ENCODE results near the gene PRICKLE3. TPM values are rescaled to one million over a fixed set of nuclear protein-coding genes. Genes with fewer than 3 reads are reported as not detected.
"Not testable (repeated sequence)": the region's sequence is repeated elsewhere in the genome, so short reads cannot be mapped to it uniquely, and the experiment has no call there.

Gene PRICKLE3
- total RNA-seq, 1 donor from 2014 or later = 16.4 TPM

DNA sequence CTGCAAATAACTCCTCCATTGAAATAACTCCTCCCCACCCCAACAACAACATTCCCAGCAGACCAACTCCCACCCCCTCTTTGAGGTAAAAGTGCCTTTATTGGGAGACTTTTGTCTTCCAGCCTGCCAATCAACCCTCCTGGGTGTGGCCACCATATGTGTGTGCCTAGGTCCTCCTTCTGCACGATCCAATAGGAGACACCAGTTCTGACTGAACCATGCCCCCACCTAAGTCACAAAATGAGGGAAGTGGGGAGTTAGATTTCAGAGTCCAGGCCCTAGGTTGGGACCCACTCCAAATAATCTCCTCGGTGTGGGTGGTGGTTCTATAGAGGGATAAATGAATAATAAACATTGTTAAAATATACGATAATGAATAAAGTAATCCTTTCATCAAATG lies 11.4 kb downstream of the PRICKLE3 start:
- intact Hi-C loops (cut with DNase I) = no loop called here
- TF ChIP-seq, protein P1, sequence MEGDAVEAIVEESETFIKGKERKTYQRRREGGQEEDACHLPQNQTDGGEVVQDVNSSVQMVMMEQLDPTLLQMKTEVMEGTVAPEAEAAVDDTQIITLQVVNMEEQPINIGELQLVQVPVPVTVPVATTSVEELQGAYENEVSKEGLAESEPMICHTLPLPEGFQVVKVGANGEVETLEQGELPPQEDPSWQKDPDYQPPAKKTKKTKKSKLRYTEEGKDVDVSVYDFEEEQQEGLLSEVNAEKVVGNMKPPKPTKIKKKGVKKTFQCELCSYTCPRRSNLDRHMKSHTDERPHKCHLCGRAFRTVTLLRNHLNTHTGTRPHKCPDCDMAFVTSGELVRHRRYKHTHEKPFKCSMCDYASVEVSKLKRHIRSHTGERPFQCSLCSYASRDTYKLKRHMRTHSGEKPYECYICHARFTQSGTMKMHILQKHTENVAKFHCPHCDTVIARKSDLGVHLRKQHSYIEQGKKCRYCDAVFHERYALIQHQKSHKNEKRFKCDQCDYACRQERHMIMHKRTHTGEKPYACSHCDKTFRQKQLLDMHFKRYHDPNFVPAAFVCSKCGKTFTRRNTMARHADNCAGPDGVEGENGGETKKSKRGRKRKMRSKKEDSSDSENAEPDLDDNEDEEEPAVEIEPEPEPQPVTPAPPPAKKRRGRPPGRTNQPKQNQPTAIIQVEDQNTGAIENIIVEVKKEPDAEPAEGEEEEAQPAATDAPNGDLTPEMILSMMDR (IDR thresholded peaks at IDR 0.05) = no peak
- H3K27ac ChIP-seq = no peak overlapping the region
- no peak for ATAC-seq
- H3K4me1 ChIP-seq = no peaks in the 10 kb centered on the region
- H3K9me3 ChIP-seq = no peaks in the 10 kb centered on the region
- no peaks in the 10 kb centered on the region for H3K36me3 ChIP-seq
- H3K27me3 ChIP-seq = no peaks in the 10 kb centered on the region
- no peak overlapping the region for H3K4me3 ChIP-seq
- DNase-seq = no peak

DNA sequence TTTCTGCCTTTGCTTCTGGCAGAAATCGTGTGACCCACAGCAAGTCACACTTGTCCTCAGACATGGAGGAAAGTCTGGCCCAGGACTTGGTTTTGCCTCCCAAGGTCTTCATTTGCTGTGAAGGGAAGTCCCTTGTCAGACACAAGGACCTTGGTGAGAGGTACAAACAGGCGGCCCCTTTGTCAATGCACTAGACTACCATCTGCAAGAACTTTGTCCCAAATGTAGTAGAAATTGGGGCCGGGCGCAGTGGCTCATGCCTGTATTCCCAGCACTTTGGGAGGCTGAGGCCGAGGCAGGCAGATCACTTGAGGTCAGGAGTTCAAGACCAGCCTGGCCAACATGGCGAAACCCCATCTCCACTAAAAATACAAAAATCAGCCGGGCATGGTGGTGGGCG lies 12.6 kb downstream of the PRICKLE3 start:
- H3K4me1 ChIP-seq; H3K36me3 ChIP-seq; H3K4me3 ChIP-seq; H3K9me3 ChIP-seq; H3K27me3 ChIP-seq; intact Hi-C loops (cut with DNase I); DNase-seq; H3K27ac ChIP-seq; ATAC-seq: not testable (repeated sequence)

DNA sequence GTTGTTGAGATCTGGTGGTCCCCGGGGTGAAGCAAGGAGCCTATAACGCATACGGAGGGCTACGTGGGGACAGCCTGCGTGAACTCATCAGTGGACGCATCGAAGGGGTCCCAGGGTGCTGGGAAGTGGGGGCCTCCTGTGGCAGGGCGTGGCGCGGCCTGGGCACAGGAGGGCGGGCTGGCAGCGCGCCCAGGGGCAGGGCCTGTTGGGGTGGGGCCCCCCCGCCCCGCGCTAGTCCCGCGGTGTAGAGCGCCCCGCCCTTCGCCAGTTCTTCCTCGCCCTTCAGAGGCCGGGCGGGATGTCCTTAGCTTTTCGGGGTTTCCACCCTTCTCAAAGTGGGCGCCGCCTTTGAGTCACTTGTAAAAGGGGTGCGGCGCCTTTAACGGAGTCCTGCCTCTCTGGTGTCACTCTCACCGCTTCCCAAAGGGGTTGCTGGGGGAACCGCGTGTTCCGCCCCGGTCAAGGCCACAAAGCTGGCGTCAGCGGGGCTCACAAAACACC lies 13.8 kb downstream of the PRICKLE3 start:
- Histone ChIP-seq H3K9me3 (no peaks in the 10 kb centered on the region), H3K27ac (peak overlapping the region; percentile 77), H3K4me1 (peaks cover 5% of the 10 kb centered on the region), H3K4me3 (peak overlapping the region; percentile 63), H3K36me3 (no peaks in the 10 kb centered on the region), H3K27me3 (no peaks in the 10 kb centered on the region)
- intact Hi-C loops (cut with DNase I) = no loop called here
- TF ChIP-seq, protein P1 (IDR thresholded peaks at IDR 0.05) = no peak
- DNase-seq = peak; percentile 86
- peak; percentile 85 for ATAC-seq

DNA sequence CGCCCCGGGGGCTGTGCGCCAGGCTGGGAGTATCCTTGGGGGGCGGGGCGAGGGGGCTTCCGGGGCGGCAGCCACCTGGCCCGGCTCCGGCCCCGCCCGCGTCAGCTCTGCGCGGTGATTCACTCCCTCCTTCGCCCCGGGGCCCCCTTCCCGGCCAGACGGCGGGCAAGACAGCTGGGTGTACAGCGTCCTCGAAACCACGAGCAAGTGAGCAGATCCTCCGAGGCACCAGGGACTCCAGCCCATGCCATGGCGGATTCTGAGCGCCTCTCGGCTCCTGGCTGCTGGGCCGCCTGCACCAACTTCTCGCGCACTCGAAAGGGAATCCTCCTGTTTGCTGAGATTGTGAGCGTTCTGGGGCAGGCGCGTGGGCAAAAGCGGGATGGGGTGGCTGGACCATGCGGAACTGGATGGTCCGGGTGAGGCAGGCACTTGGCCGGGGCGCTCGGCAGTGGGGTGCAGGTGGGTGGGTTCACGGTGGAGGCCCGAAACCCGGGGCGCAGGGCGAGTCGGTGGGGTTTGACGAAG lies 14.4 kb downstream of the PRICKLE3 start, which contains the start of gene PLP2:
Gene PLP2, plus strand, starts transcription at position 147 of the 528 bp plus-strand sequence. Its CDS starts 103 bp downstream, at position 250.
- Histone ChIP-seq H3K27me3 (no peaks in the 10 kb centered on the region), H3K27ac (peak within 1 kb of the TSS; percentile 77), H3K9me3 (no peaks in the 10 kb centered on the region), H3K4me1 (peaks cover 5% of the 10 kb centered on the region), H3K4me3 (peak within 1 kb of the TSS; percentile 63), H3K36me3 (no peaks in the 10 kb centered on the region)
- DNase-seq = peak; percentile 76
- TF ChIP-seq, protein P1 (IDR thresholded peaks at IDR 0.05) = no peak
- intact Hi-C loops (cut with DNase I) = no loop called here
- ATAC-seq = peak; percentile 55

DNA sequence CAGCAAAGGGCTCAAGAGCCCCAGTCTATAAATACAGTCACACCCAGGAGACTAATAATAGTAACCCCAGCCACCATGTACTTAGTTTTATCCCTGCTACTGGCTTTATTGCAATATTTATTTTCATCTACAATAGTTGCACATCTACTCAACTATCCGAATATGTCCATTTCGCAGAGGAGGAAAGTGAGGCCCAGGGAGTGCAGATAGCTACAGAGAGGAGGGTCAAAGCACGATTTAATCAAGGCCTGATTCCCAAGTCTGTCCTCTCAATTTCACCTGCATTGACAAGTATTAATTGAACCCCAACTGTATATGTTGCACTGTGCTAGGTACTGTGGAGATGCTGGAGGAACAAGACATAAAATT lies 18.4 kb downstream of the PRICKLE3 start:
- TF ChIP-seq, protein P1 (IDR thresholded peaks at IDR 0.05) = no peak
- H3K27me3 ChIP-seq = no peaks in the 10 kb centered on the region
- DNase-seq (no peak), ATAC-seq (no peak)
- H3K9me3 ChIP-seq = no peaks in the 10 kb centered on the region
- intact Hi-C loops (cut with DNase I) = no loop called here
- H3K4me1 ChIP-seq = peaks cover 5% of the 10 kb centered on the region
- no peaks in the 10 kb centered on the region for H3K36me3 ChIP-seq
- peak overlapping the region; percentile 87 for H3K27ac ChIP-seq
- peak overlapping the region; percentile 40 for H3K4me3 ChIP-seq

DNA sequence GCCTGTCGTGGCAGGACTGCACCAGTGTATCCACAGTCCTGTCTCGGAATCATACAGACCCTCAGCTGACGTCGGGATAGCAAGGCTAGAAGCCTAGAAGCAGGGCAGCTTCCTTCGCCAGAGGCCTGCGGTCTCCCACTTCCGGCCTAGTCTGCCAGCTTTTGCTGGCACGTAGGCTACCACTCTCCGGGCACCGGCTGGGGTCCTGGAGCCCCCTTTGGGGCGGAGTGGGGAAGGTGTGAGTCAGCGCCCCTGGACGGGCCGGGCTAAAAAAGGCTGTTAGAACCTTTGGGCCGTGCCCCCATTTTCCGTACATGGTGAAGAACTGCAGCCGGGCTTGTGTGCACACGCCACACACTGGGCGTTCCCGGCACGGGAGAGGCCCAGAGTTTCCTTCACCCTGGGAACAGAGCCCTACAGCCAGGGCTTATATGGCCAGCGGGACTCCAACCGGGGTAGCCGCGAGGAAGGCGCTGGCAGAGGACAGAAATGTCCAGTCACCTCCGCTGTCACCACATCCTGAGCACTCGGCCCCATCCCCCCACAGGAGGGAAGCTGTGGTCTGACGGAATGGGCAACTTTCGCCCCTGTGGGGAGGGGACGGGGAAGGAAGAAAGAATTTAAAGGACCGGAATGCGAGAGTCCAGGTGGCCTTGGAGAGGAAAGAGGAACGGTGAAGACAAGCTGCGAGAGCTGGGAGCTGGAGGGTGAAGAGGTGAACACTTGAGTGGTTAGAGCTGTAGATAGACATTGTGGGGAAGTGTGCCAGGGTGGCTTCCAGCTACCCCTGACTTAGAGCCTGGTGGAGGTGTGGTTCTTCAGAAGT lies 19.0 kb downstream of the PRICKLE3 start:
- Histone ChIP-seq H3K36me3 (no peaks in the 10 kb centered on the region), H3K27ac (peak overlapping the region; percentile 87), H3K4me1 (peaks cover 5% of the 10 kb centered on the region), H3K4me3 (peak overlapping the region; percentile 40), H3K9me3 (no peaks in the 10 kb centered on the region), H3K27me3 (no peaks in the 10 kb centered on the region)
- DNase-seq (peak; percentile 82), ATAC-seq (peak; percentile 38)
- intact Hi-C loops (cut with DNase I) = no loop called here
- TF ChIP-seq, protein P1 (IDR thresholded peaks at IDR 0.05) = no peak
